ENCODE data around the gene SPEF1.

- no peak for TF ChIP-seq YY1 (IDR thresholded peaks at IDR 0.05; ENCODE audit: insufficient read depth, insufficient read length)
- no peak for TF ChIP-seq ZNF274 (IDR thresholded peaks at IDR 0.05; ENCODE audit: low read depth, low read length)
Measured at GRCh38 chr20:3767427-3768341, 13.6 kb downstream of the SPEF1 start, which contains the start of gene ADISSP.

All from NT2/D1 (cell line).